ENCODE measurements around the gene YWHAQ.
A peak's percentile ranks its signal among the peaks of the same experiment; 100 is the strongest.

Gene YWHAQ

DNA sequence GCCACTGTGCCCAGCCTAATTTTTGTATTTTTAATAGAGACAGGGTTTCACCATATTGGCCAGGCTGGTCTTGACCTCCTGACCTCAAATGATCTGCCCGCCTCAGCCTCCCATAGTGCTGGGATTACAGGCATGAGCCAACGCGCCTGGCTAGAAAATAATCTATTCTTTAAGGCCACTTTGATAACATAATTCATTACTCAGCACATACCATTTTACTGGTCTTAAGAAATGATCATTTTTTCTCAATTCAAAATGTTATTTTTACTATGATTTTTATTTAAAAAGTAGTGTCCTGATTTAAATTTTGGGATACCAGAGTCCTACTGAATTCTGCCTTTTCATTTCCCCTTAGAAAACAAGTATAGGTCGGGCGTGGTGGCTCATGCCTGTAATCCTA lies 48.2 kb downstream of the YWHAQ start:
- Mint-ChIP-seq H3K27me3 (ENCODE audit: low read depth, poor library complexity) (peaks cover 2% of the 10 kb centered on the region), H3K36me3 (ENCODE audit: low read depth) (peaks cover 52% of the 10 kb centered on the region), H3K4me3 (no peak overlapping the region)

DNA sequence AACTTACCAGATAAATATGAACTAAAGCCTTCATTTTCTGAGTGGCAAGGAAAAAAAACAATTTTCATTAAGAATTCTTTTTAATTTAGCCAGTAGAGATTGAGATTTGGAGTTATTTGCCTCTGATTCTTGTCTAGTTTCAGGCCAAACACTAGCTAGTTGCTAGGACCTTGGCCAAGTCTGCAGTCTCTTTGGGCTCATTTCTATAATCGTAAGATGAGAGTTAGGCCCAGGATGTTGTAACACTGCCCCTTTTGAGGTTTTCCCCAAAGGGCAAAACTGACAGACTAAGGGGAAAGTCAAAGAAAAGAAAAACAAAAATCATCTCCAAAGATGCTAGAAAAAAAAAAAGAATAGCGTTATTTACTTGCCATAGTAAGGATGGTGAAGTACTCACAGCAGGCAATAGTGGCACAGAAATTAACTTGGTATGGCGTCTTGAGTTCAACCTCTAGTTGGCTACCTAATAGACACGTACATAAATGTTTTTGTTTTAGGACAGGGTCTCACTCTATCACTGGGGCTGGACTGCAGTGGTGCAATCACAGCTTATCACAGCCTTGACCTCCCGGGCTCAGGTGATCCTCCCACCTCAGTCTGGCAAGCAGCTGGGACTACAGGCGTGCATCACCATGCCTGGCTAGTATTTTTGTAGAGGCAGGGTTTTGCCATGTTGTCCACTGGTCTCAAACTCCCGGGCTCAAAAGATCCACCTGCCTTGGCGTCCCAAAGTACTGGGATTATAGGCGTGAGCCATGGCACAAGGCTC lies 52.1 kb downstream of the YWHAQ start:
- DNase-seq: no peak
- TF ChIP-seq, protein P1, sequence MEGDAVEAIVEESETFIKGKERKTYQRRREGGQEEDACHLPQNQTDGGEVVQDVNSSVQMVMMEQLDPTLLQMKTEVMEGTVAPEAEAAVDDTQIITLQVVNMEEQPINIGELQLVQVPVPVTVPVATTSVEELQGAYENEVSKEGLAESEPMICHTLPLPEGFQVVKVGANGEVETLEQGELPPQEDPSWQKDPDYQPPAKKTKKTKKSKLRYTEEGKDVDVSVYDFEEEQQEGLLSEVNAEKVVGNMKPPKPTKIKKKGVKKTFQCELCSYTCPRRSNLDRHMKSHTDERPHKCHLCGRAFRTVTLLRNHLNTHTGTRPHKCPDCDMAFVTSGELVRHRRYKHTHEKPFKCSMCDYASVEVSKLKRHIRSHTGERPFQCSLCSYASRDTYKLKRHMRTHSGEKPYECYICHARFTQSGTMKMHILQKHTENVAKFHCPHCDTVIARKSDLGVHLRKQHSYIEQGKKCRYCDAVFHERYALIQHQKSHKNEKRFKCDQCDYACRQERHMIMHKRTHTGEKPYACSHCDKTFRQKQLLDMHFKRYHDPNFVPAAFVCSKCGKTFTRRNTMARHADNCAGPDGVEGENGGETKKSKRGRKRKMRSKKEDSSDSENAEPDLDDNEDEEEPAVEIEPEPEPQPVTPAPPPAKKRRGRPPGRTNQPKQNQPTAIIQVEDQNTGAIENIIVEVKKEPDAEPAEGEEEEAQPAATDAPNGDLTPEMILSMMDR (IDR thresholded peaks at IDR 0.05): no peak
- Mint-ChIP-seq H3K36me3 (ENCODE audit: low read depth) (peaks cover 18% of the 10 kb centered on the region), H3K27me3 (ENCODE audit: low read depth, poor library complexity) (peaks cover 5% of the 10 kb centered on the region), H3K4me3 (no peak overlapping the region), H3K4me1 (no peaks in the 10 kb centered on the region), H3K9me3 (no peaks in the 10 kb centered on the region), H3K27ac (peak overlapping the region; percentile 64)

More for the DNA sequence above, 48.2 kb downstream of the YWHAQ start:
- Mint-ChIP-seq H3K4me1 (no peaks in the 10 kb centered on the region), H3K27ac (no peak overlapping the region), H3K9me3 (no peaks in the 10 kb centered on the region)
- DNase-seq: no peak
- TF ChIP-seq, protein P1 (IDR thresholded peaks at IDR 0.05): no peak

DNA sequence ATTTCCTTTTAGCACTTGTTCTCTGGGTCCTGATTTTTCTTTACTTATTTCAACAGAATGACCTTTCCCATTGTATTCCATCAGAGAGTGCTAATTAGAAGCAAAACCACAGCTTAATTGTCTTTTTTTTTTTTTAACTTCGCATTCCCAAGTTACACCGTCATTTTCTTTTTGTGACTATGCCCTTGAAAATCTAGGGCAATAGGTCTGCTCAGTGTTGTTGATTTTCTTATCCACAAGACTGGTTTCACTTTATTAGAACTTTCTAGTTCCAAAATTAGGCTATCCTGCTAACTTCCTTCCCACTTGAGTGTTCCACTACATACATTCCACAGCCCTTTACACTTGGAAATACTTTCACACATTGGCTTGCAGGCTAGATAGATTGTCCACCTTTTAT lies 56.5 kb downstream of the YWHAQ start:
- no peaks in the 10 kb centered on the region for H3K36me3 Mint-ChIP-seq (ENCODE audit: low read depth)
- no peaks in the 10 kb centered on the region for H3K9me3 Mint-ChIP-seq
- peak overlapping the region; percentile 20 for H3K27ac Mint-ChIP-seq
- peaks cover 5% of the 10 kb centered on the region for H3K27me3 Mint-ChIP-seq (ENCODE audit: low read depth, poor library complexity)
- DNase-seq: no peak
- no peak overlapping the region for H3K4me3 Mint-ChIP-seq
- no peaks in the 10 kb centered on the region for H3K4me1 Mint-ChIP-seq
- TF ChIP-seq, protein P1 (IDR thresholded peaks at IDR 0.05): no peak

DNA sequence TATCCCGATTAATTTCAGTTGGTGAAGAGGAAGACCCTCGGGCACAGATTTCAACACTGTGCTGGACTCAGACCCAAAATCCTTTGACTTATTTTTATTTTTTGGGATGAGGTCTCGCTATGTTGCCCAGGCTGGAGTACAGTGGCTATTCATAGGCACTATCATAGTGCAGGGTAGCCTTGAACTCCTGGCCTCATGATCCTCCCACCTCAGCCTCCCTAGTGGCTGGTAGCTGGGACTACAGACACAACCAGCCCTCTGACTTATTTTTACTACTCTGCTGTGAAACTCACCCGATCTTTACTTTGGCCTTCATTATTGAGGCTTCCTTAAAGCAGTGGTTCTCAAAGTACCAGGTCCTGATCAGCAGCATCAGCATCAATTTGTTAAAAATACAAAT lies 57.0 kb downstream of the YWHAQ start:
- TF ChIP-seq, protein P1 (IDR thresholded peaks at IDR 0.05): peak; percentile 12
- H3K9me3 Mint-ChIP-seq: no peaks in the 10 kb centered on the region
- H3K4me3 Mint-ChIP-seq: no peak overlapping the region
- no peak overlapping the region for H3K27ac Mint-ChIP-seq
- no peaks in the 10 kb centered on the region for H3K4me1 Mint-ChIP-seq
- no peaks in the 10 kb centered on the region for H3K36me3 Mint-ChIP-seq (ENCODE audit: low read depth)
- no peak for DNase-seq
- peaks cover 3% of the 10 kb centered on the region for H3K27me3 Mint-ChIP-seq (ENCODE audit: low read depth, poor library complexity)

DNA sequence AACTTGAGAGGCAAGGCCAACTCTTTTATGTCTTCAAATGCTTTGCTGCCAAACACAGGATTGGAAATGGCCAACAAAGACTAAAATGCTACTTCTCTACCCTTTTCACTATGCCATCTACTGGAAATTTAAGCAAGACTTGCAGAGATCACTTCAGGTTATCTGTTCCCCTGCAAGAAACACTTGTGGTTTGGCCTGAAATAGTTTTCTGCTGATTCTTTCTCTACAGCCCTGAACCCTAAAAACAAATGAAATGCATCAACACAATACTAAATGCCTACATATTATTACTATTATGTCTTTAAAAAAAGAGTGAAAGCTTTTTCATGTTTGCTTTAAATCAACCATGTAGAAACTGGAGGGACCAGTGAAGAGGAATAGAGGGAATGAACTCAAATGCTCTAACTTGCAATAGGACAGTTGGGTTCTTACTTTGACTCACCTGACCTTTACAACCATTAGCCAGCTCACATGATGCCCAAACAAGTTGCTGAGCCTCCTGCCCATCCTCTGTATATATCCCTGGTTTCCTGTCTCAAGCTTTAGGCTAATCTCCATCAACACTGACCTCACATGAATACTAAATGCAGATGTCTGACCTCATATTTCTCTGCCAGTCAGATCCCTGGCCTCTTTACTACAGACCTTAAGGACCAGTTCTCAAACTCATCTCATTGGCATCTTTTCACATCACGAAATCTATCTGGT lies 57.6 kb downstream of the YWHAQ start:
- Mint-ChIP-seq H3K36me3 (ENCODE audit: low read depth) (no peaks in the 10 kb centered on the region), H3K9me3 (no peaks in the 10 kb centered on the region), H3K4me3 (no peak overlapping the region), H3K27me3 (ENCODE audit: low read depth, poor library complexity) (peaks cover 3% of the 10 kb centered on the region), H3K27ac (no peak overlapping the region), H3K4me1 (no peaks in the 10 kb centered on the region)
- TF ChIP-seq, protein P1 (IDR thresholded peaks at IDR 0.05): no peak
- no peak for DNase-seq
